Panc1 (cell line): ENCODE results near the gene ABCF3. TPM values are rescaled to one million over a fixed set of nuclear protein-coding genes. Genes with fewer than 3 reads are reported as not detected.
A peak's percentile ranks its signal among the peaks of the same experiment; 100 is the strongest.

Experiments used
- ATAC-seq: fragments of 200-7000 bp; cut with Tn5 transposase; 2 replicates; pipeline ENCODE4 v1.9.1; 2020; ENCODE audit warnings: mild to moderate bottlenecking, moderate library complexity
- BruUV-seq: library from RNA; stranded (reverse); fragments of 400-500 nt; replicated peaks from 2 replicates; lab custom pipeline; 2021; lab: Mats Ljungman, UMichigan
- CTCF ChIA-PET: fragments of 300-600 bp; sonication (Branson Sonifier 250); formaldehyde crosslinking; loops from one replicate; lab custom pipeline; 2022; ENCODE audit warnings: antibody characterized with exemption; lab: Charles Lee
- POLR2A ChIA-PET: fragments of 300-600 bp; sonication (Branson Sonifier 250); formaldehyde crosslinking; loops from one replicate; lab custom pipeline; 2022; ENCODE audit warnings: antibody characterized with exemption; lab: Charles Lee
- DNase-seq: peaks from one replicate; pipeline ENCODE4 v3.0.0-alpha.2; 2010; ENCODE audit warnings: low read depth, low spot score
- H3K27ac ChIP-seq: 2 replicates; pipeline ENCODE4 v1.5.1; 2011; ENCODE audit warnings: mild to moderate bottlenecking, low read length, inconsistent platforms
- H3K27me3 ChIP-seq: fragments of 200-500 bp; sonication (Bioruptor generic); 2 replicates; pipeline ENCODE4 v1.6.0; 2014; ENCODE audit warnings: low read length, inconsistent platforms; ENCODE audit not compliant: control insufficient read depth, insufficient read depth
- H3K36me3 ChIP-seq: fragments of 200-500 bp; sonication (Bioruptor generic); 2 replicates; pipeline ENCODE4 v1.5.1; 2014; ENCODE audit warnings: inconsistent platforms, mild to moderate bottlenecking, low read length, moderate library complexity; ENCODE audit not compliant: control insufficient read depth, insufficient read depth
- H3K4me1 ChIP-seq: 2 replicates; pipeline ENCODE4 v1.5.1; 2011; ENCODE audit warnings: inconsistent platforms, mild to moderate bottlenecking, low read length, moderate library complexity; ENCODE audit not compliant: control insufficient read depth, insufficient read depth
- H3K4me3 ChIP-seq, 2 experiments: 2 replicates each; pipeline ENCODE4 v1.5.1; 2011 to 2012; ENCODE audit warnings: low read depth in 2 of 2, low read length in 2 of 2, mild to moderate bottlenecking in 2 of 2, inconsistent platforms in 1 of 2, moderate library complexity in 1 of 2
- H3K9me3 ChIP-seq: fragments of 200-500 bp; sonication (Bioruptor generic); 2 replicates; pipeline ENCODE4 v1.5.1; 2014; ENCODE audit warnings: low read depth, mild to moderate bottlenecking, inconsistent platforms, low read length, moderate library complexity; ENCODE audit not compliant: control insufficient read depth, insufficient read depth
- CTCF ChIP-seq: fragments of 450-650 bp; IDR thresholded peaks from 2 replicates; pipeline ENCODE4 v1.5.1; 2017; ENCODE audit warnings: mild to moderate bottlenecking
- POLR2AphosphoS5 ChIP-seq: IDR thresholded peaks from 2 replicates; pipeline ENCODE4 v1.6.1; 2012; ENCODE audit warnings: mild to moderate bottlenecking, low read depth, low read length, moderate library complexity
- REST ChIP-seq, 2 experiments: IDR thresholded peaks; 2 replicates each; pipeline ENCODE4 v1.6.1; 2011 to 2012; ENCODE audit warnings: low read depth in 2 of 2, control low read depth in 1 of 2, low read length in 1 of 2, mild to moderate bottlenecking in 1 of 2, moderate library complexity in 1 of 2; ENCODE audit not compliant: insufficient read depth in 1 of 2
- SIN3A ChIP-seq: IDR thresholded peaks from 2 replicates; pipeline ENCODE4 v1.6.1; 2012; ENCODE audit warnings: low read depth, mild to moderate bottlenecking, low read length, moderate library complexity, borderline replicate concordance; ENCODE audit not compliant: insufficient read depth
- TCF7L2 ChIP-seq: IDR thresholded peaks from 2 replicates; pipeline ENCODE4 v1.6.1; 2011; ENCODE audit warnings: mild to moderate bottlenecking, low read depth, low read length, inconsistent platforms
- in situ Hi-C: cut with HindIII; loops from 2 replicates; pipeline ENCODE4 v1.10.0; 2016; ENCODE audit warnings: low sequenced_read_pairs, low pct_unique_long_range_greater_than_20kb
- intact Hi-C: fragments of 100-400 bp; cut with micrococcal nuclease; formaldehyde crosslinking; loops from one replicate; pipeline ENCODE4 v1.10.0; 2022; ENCODE audit not compliant: unreplicated experiment
- total RNA-seq: library from RNA; stranded (reverse); gene quantifications from one replicate; pipeline ENCODE4 v1.2.1, GENCODE V29; 2021; ENCODE audit not compliant: unreplicated experiment

ABCF3 gene
- total RNA-seq, 1 experiment from 2014 or later, result 101 TPM

GRCh38 chr3:184233127-184233843 is 47.3 kb downstream of the ABCF3 start:
- no peak overlapping the region for H3K27ac ChIP-seq
- H3K36me3 ChIP-seq, result peaks cover 2% of the 10 kb centered on the region; the same call in 1 of the 2 replicates
- intact Hi-C loops, result no loop called here
- BruUV-seq, result no TSS peak
- TF ChIP-seq TCF7L2 (no peak), POLR2AphosphoS5 (no peak), SIN3A (no peak), REST (IDR thresholded peaks at IDR 0.05; ENCODE audit: insufficient read depth in 1 of 2, low read depth in 2 of 2, low read length in 1 of 2) (no peak), CTCF (no peak)
- no peaks in the 10 kb centered on the region; the same call in 1 of the 2 replicates for H3K4me1 ChIP-seq
- ChIA-PET POLR2A (no interaction called here), CTCF (interaction anchor here (0.6 kb wide), 1 partner anchor 152 kb away, joined by 13 read pairs; no protein-coding TSS in a partner anchor)
- H3K27me3 ChIP-seq, result peaks cover 12% of the 10 kb centered on the region; the same call in 1 of the 2 replicates
- ATAC-seq (no peak), DNase-seq (no peak)
- H3K9me3 ChIP-seq, result no peaks in the 10 kb centered on the region
- H3K4me3 ChIP-seq, result no peak overlapping the region
- in situ Hi-C loops, result no loop called here

- ChIA-PET POLR2A (no interaction called here), CTCF (no interaction called here)
- in situ Hi-C loops, result no loop called here
- no peak for TF ChIP-seq SIN3A
- no peak for TF ChIP-seq POLR2AphosphoS5
- TF ChIP-seq REST (IDR thresholded peaks at IDR 0.05; ENCODE audit: insufficient read depth in 1 of 2, low read depth in 2 of 2, low read length in 1 of 2), result no peak
- no peak for TF ChIP-seq CTCF
- TF ChIP-seq TCF7L2, result no peak
- intact Hi-C loops, result no loop called here
- no TSS peak for BruUV-seq
- no peak overlapping the region for H3K27ac ChIP-seq
- peaks cover 2% of the 10 kb centered on the region; the same call in 1 of the 2 replicates for H3K36me3 ChIP-seq
- no peaks in the 10 kb centered on the region for H3K9me3 ChIP-seq
- DNase-seq (no peak), ATAC-seq (peak; percentile 43)
- H3K4me1 ChIP-seq, result no peaks in the 10 kb centered on the region; the same call in 1 of the 2 replicates
- H3K4me3 ChIP-seq, result no peak overlapping the region
- H3K27me3 ChIP-seq, result peaks cover 9% of the 10 kb centered on the region; the same call in 1 of the 2 replicates
Observed at GRCh38 chr3:184234224-184234623, 48.2 kb downstream of the ABCF3 start.
